ENCODE measurements around the gene CNIH2. TPM values are rescaled to one million over a fixed set of nuclear protein-coding genes. Genes with fewer than 3 reads are reported as not detected.

Gene CNIH2
- total and polyA plus RNA-seq, 2 of the 13 experiments (the other 11 are each of a cell fraction or from before 2014, with no cell fraction given) = 0.60 to 0.69 TPM

DNA sequence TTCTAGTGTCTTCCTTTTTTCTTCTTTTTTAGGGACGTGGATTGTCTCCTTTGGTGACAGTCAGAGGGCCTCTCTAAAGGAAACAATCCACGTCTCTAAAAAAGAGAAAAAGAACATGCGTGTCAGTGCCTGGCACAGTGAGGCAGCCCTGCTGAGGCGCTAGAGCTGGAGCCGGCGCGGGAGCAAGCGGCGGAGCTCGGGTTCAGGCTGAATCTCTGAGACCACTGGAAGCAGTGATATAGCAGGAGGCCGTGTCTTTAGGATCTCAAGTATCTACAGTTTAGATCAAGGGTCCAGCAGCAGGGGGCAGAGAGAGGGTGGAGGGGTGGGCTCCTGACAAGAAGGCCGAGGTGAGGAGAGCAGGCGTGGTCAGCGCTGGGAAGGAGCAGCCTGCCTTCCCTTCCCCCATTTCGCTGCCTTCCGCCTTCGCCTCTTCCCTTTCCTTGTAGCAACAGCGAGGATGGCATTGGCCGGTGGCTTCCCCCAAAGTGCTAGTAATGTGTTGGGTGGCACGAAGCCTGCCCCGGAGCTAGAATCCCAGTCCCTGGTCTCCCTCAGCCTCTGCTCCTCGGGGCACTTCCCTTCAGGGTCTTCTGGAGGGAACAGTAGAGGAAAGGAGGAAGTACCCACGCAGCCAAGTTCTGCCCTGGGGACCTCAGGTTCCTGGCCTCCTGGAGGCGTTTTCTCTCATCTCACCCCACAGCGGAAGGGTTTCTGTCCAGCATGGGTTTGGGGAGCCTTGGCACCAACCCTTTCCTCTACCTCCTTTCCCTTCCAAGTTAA lies 37.8 kb upstream of the CNIH2 start (continued):
- TF ChIP-seq, protein P1, sequence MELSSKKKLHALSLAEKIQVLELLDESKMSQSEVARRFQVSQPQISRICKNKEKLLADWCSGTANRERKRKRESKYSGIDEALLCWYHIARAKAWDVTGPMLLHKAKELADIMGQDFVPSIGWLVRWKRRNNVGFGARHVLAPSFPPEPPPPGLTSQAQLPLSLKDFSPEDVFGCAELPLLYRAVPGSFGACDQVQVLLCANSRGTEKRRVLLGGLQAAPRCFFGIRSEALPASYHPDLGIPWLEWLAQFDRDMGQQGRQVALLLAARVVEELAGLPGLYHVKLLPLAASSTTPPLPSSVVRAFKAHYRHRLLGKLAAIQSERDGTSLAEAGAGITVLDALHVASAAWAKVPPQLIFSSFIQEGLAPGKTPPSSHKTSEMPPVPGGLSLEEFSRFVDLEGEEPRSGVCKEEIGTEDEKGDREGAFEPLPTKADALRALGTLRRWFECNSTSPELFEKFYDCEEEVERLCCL (CRISPR knock-in tag; IDR thresholded peaks at IDR 0.05; ENCODE audit: borderline replicate concordance) = no peak
- no peak for TF ChIP-seq CBX1 (IDR thresholded peaks at IDR 0.05; ENCODE audit: low read depth)
- TF ChIP-seq ZNF790 (CRISPR knock-in tag; IDR thresholded peaks at IDR 0.05; ENCODE audit: borderline replicate concordance) = no peak
- TF ChIP-seq ZNF768 (CRISPR knock-in tag; IDR thresholded peaks at IDR 0.05) = no peak
- TF ChIP-seq RXRB (CRISPR knock-in tag; IDR thresholded peaks at IDR 0.05; ENCODE audit: borderline replicate concordance) = no peak
- TF ChIP-seq, protein P2, sequence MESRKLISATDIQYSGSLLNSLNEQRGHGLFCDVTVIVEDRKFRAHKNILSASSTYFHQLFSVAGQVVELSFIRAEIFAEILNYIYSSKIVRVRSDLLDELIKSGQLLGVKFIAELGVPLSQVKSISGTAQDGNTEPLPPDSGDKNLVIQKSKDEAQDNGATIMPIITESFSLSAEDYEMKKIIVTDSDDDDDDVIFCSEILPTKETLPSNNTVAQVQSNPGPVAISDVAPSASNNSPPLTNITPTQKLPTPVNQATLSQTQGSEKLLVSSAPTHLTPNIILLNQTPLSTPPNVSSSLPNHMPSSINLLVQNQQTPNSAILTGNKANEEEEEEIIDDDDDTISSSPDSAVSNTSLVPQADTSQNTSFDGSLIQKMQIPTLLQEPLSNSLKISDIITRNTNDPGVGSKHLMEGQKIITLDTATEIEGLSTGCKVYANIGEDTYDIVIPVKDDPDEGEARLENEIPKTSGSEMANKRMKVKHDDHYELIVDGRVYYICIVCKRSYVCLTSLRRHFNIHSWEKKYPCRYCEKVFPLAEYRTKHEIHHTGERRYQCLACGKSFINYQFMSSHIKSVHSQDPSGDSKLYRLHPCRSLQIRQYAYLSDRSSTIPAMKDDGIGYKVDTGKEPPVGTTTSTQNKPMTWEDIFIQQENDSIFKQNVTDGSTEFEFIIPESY (CRISPR knock-in tag; IDR thresholded peaks at IDR 0.05) = no peak
- TF ChIP-seq, protein P3, sequence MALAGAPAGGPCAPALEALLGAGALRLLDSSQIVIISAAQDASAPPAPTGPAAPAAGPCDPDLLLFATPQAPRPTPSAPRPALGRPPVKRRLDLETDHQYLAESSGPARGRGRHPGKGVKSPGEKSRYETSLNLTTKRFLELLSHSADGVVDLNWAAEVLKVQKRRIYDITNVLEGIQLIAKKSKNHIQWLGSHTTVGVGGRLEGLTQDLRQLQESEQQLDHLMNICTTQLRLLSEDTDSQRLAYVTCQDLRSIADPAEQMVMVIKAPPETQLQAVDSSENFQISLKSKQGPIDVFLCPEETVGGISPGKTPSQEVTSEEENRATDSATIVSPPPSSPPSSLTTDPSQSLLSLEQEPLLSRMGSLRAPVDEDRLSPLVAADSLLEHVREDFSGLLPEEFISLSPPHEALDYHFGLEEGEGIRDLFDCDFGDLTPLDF (CRISPR knock-in tag; IDR thresholded peaks at IDR 0.05) = no peak
- TF ChIP-seq ZNF652 (CRISPR knock-in tag; IDR thresholded peaks at IDR 0.05; ENCODE audit: borderline replicate concordance, low read depth) = no peak
- TF ChIP-seq RFXANK (CRISPR knock-in tag; IDR thresholded peaks at IDR 0.05) = no peak

Measured in HepG2 (cell line).